HG03175 (cell line): ENCODE measurements around the gene OGDH.
"Not testable (repeated sequence)": the region's sequence is repeated elsewhere in the genome, so short reads cannot be mapped to it uniquely, and the experiment has no call there.

Experiments used
- ATAC-seq: cut with Tn5 transposase; IDR thresholded peaks from one replicate; pipeline ENCODE4 v1.9.1; 2021; ENCODE audit warnings: mild to moderate bottlenecking, moderate library complexity; ENCODE audit not compliant: unreplicated experiment

Gene OGDH

DNA sequence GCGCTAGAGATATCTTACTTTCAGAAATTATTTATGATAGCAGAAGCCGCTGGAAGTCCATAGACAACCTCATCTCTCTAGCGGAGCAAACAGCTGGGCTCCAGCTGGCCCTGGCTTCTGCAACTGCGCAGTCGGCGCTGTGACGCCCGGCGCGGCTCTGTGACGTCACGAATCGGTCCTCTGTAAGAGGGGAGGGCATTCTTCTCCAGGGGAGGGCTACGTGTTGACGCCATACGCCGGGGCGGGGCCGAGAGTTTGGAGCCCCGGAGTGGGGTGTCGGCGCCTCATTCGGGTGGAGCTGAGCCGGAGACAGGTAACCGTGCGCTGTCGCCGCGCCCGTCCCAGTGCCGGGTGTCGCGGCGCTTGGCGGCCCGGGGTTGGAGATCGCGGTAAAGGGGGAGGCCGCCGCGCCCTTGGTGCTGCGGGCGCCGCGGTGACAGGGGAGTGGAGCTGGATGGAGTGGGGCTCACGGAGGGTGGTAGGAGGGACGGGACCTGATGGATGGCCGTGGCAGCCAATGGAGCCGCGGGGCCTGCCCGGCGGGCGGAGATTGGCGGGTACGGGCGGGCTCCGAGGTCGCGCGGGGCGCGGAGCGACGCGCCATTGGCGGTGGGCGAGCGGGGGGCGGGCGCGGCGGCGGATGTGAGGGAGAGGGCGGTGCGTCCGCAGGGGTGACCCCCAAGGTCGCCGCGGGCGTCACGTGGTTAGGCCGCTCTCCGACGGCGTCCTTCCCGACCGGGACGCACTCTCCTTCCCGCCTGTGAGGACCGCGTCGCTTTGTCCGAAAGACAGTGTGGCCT, at the start of gene OGDH:
Gene OGDH, plus strand, starts transcription at position 287 of the 800 bp plus-strand sequence. CDS start 17,717 bp downstream, outside the sequence.
- ATAC-seq, result peak; percentile 94

DNA sequence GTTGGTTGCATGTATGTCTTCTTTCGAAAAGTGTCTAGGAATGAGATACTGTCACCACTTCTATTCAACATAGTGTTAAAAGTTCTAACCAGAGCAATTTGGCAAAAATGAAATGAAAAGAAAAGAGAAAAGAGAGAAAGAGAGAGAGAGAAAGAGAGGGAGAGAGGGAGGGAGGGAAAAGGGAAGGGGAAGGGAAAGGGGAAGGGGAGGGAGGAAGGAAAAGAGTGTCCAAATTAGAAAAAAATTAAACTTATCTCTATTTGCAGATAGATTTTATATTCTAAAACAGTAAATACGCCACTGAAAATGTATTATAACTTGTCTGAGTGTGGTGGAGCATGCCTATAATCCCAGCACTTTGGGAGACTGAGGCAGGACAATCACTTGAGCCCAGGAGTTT, 48.9 kb upstream of the OGDH start:
- ATAC-seq, result no peak

DNA sequence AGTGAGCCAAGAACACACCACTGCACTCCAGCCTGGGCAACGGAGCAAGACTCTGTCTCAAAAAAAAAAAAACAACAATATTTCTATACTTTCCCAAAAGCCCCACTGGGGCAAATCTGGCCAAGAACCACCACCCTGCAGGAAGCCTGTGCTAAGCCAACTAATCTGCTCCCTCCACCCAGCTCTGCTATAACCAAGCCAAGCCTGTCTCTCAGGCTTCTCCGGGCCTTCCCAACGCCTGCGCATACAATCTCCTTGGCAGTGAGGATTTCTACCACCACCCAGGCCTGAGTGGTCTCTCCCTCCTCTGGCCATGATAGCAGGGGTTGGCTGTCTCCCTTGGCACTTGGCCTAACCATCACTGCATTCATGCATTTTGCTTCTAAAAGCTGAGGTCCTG, 46.9 kb upstream of the OGDH start:
- no peak for ATAC-seq

DNA sequence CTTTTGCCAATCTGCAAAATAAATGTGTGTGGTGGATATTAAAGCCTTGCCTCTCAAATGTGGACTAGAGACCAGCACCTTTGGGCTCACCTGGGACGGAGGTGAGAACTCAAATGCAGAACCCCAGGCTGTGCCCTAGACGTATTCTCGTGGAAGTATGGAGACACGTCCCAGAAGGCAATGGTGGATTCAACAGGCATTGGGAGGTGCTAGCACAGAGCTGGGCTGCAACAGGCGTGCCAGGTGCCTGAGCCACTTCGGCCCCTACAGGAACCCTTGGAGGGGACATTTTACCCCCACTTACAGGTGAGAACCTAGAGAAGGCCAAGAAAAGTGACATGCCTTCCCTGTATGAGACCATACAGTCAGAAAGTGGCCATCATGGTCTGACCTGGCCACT, 44.9 kb upstream of the OGDH start:
- ATAC-seq, result no peak

DNA sequence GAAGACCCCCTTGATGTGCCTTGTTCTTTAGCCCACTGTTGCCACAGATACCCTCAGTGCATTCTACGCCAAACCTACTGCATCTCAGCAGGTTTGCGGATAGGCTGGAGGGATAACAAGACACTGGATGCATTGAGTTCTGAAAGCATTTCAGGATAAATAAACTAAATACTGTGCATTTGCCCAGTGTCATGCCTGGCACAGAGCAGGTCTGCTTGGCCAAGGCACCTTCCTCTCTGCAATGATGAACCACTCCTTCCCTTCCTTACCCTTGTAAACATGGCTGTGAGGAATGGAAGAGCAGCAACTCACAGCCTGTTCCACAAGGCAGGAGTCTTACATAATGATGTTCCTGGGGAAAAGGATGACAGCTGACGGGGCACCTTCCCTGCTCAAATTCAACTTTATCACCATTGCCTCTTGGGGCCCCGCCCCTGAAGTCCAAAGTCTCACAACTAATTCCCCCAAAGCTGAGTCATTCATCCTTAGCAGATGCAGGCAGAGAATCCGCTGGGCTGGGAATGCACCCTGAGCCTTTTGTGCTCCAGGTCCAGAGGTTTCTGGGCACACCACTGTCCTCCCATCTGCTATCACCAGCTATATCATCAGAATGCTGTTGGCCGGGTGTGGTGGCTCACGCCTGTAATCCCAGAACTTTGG, 44.3 kb upstream of the OGDH start:
- ATAC-seq, result no peak

DNA sequence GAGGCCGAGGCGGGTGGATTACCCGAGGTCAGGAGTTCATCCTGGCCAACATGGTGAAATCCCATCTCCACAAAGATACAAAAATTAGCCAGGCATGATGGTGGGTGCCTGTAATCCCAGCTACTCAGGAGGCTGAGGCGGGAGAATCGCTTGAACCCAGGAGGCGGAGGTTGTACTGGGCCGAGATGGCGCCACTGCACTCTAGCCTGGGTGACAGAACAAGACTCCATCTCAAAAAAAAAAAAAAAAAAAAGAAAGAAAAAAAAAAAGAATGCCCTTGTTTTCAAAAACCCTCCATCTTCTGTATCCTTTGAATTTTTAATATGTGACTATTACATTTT, 43.8 kb upstream of the OGDH start:
- ATAC-seq, result not testable (repeated sequence)

DNA sequence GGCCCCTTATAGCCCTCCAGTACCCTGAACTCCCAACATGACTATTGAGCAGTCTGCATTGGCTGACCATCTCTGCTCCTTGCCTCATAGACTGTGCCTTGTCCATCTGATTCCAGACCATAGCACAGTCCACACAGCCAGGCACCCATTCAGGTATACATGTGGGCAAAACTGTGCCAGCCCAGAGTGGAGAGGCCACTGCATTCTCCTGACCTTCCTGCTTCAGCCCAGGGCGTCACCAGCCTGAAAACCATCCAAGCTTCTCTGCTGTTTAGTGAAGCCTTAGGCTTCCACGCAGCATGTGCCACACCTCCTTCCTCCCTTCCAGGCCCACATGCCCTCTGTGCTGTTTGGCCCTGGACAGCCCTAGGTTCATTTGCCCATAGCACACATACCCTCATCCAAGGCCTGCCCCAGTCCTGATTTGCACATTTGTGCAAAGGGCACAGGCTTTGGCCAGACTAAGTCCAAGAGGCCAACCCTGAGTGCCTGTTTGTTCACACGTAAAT, 43.2 kb upstream of the OGDH start:
- ATAC-seq, result no peak

DNA sequence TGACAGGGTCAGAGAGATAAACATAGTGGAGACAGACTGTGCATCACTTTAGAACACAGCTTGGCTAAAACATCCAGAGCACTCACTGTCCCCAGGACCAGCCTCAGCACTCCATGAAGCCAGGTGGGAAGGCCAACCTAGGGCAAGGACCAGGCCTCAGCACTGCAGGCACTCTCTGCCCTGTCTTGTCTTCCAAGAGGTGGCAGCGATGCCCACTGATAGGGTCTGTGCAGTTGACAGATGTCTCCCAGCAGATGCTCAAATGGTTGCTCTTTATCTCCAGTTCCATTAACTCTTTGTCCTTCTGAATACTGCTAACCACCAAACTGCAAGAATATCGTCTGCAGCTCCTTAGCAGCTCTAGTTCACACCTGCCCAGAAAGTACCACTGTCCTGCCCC, 41.8 kb upstream of the OGDH start:
- ATAC-seq, result no peak

DNA sequence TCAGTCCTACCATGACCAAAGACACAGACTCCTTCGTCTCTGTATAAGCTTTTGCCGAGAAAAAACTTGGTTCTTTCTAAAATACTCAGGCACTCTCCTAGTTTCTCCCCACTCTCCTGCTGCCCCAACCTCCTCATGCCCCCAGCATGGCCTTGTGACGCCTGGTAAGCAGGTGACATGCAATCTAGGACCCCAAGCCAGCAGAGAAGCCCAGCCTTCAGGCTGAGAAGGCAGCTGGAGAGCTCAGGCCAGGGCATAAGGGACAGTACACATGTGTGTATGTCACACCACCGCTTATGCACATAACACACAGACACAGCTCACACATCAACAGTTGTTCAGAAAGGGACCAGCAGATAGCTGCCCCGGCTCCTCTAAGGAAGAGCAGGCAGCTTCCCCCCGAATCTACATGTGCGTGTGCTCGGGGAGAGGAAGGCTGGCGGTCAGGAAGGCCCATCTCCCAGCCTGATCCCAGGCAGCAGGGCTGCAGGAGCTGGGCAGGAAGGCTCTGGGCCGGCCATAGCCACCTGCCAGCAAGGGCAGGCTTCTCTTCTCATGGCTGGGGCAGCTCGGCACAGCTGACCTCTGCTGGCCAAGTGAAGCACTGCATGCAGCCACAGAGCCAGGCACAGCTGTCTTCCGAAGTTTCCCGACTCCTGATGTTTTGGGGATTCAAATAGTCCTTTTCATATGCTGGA, 41.2 kb upstream of the OGDH start:
- ATAC-seq, result peak; percentile 74

DNA sequence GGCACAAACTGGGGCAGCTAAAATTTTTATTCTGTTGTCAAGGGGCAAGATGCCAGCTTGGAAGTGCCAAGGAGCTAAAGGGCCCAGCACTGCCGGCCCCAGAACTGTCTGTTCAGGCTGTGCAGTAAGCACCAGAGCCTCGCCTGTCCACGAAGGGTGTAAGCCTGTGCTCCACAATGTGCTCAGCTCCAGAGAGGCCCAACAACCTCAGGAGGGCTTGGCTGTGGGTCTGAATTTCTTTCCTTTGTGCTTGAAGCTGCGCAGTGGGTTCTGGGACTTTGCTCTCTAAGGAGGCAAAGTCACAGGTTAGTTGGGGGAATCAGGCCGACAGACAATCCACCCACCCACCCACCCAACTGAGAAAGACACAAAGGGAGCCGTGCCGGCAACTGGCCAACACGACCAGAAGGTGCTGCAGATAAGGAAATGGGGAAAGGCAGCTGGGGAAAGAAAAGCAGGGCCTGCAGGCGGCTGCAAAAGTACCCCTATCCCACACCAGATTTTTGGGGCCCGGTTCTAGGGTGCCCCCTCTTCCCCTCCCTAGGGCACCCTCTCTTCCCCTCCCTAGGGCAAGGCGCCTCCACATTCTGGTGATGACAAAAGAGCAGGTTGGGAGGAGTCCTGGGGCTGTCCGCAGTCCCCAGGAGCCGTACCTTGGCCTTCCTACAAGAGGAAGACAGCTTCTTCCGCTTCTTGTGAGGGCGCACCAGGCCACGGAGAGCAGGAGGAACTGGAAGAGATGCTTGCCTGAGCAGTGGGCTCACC, 40.5 kb upstream of the OGDH start:
- ATAC-seq, result peak; percentile 13

DNA sequence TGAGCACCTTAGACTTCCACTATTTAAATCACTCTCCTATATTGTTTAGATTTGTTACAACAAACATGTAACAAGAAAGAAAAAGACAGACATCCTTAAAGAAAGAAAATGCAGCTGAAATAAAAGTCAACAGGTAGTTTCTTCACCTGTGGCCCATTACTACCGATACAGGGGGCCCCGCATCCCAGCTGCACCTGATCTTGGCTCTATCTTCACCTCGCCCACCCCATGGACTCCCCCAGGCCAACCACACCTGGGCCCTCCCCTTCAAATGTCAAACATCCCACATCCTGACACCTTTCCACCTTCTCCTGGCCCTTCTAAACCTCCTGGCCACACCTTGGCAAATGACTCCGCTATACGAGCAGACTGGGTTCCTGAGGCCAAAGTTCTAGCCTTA, 39.7 kb upstream of the OGDH start:
- no peak for ATAC-seq

DNA sequence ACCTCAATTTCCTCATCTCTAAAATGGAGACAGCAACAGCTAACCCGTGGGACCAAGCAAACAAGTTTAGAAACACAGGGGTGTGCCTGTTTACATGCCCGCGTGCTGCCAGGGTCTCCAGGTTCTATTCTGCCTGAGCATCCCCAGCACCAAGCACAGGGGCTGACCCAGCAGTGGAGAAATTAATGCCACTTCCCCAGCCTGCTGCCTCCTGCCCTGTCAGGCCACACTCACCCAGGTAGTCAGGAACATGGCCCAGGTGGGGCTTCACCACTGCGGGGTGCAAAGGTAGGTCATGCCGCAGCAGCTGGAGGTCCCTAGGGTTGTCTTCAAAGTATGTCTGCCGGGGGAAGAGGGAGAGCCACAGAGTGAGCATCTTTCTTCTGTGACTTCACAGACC, 38.5 kb upstream of the OGDH start:
- ATAC-seq, result no peak

DNA sequence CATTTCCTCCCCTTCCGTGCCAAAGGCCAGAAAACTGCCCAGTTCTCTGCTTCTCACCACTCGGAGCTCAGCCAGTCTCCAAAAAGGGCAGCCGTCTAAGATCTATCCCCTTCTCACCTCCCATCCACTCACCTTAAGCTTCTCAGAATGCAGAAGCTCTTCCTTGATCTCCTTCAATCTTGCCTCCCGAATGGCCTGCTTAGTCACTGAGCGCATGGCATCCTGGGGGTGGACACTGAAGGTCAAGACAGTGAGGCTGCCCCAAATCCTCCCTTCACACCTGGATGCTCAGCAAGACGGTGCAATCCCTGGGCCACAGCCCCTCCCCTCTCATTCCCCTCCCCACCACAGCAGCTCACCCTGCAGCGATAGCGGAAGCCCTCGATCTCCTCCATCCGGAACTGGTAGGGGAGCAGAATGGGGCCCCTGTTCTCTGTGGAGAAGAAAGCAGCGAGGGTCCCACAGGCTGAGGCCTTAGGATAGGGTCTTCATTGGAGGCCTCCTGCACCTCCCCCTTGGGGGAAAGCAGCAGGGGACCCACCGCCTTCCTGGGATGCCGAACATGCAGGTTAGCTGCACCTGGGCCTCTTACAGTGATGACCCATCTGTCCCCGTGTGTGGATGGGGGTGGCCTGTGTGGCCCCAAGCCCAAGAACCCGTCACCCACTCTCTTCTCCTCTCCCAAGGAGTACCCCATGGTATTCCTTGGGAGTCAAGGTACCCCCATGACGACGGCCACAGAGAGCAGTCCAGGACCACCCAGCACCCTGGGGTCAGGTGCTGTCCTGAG, 37.5 kb upstream of the OGDH start:
- ATAC-seq, result no peak

DNA sequence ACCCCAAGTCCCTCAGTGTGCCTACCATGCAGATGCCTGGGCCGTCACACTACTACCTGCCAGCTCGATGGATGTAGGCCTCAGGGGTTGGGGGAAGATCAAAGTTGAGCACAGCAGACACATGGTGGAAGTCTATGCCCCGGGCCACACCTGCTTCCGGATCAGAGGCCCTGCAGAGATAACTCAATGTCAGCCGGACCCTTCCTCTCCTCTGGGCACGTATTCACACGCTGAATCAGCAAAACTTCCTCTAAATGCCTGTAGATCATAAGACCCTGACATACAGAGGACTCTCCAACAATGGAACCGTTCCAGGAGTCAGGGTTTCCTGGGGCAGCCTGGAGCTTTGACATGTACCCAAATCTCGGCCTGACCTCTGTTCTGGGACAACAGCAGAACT, 36.5 kb upstream of the OGDH start:
- ATAC-seq, result no peak

DNA sequence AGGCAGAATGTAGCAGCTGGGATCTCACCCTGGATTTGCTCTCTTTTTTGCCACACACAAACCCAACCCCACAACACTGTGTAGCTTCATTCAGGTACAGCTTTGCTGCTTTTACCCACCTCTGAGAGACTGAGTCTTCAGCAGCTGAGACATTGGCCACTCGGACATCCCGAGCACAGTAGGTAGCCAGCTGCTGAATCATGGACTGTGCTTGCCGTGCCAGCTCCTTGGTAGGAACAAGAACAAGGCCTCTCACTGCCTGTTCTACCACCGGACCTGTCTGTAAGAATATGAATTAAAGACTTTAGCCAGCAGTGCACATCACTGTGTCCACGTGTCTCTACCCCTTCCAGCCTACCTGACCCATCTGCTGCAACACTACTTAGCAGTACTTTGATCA, 33.7 kb upstream of the OGDH start:
- ATAC-seq, result no peak

DNA sequence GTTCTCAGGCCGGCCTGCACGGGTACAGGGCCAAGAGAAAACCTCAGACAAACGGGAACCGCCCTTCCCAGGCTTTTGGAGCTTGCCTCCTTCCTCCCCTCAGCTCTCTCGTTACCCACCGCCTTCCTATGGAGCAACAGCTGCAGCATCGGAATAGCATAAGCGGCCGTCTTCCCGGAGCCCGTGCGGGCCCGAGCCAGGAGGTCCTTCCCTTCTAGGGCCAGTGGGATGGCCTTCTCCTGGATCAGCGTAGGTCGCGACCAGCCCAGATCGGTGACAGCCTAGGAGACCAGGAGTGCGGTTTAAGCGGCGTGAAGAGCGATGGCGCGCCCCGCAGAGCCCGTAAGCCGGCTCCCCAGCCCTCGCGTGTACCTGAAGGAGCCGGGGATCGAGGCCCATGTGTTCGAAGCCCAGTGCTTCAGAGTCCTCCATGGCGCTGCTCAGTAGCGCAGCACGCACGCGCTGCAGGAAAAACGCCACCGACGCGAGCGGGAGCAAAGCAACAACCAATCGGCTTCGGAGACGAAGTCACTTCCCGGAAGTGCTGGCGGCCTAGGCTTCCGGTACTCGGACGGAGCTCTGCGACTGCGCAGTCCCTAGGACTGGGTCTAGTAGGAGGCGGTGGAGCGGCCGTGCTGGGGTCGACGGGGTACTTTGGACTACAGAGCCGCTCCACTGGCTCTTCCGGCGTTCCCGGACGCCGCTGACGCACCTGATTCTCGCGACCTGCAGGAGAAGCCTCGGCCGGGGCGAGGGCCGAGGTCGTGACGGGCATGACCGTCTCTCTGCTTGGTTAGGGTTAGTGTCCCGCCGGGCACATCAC, 32.8 kb upstream of the OGDH start, which contains the start of gene DDX56:
Gene DDX56, minus strand, starts transcription at position 445 of the 823 bp plus-strand sequence. Its CDS starts 13 bp downstream, at position 432.
- peak; percentile 97 for ATAC-seq

DNA sequence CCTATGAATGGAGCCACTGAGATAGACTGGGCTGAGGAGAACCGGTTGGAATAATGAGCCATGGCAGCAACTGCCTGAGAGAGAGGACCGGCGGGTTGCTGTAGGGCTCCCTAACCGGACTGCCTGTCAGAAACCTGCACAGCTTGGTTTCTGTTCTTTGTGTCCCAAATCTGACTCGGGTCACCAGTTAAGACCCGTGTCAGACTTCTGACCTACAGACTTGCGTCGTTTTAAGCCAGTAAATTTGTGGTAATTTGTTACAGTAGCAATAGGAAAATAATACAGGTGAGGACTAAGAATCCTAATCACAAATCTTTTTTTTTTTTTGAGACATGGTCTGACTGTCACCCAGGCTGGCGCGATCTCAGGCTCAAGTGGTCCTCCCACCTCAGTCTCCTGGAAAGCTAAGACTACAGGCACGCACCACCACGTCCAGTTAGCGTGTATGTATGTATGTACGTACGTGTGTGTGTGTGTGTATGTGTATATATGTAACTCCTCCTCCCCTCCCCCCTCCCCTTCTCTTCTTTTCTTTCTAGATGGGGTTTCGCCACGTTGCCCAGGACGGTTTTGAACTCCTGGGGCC, 32.0 kb upstream of the OGDH start:
- ATAC-seq, result no peak

DNA sequence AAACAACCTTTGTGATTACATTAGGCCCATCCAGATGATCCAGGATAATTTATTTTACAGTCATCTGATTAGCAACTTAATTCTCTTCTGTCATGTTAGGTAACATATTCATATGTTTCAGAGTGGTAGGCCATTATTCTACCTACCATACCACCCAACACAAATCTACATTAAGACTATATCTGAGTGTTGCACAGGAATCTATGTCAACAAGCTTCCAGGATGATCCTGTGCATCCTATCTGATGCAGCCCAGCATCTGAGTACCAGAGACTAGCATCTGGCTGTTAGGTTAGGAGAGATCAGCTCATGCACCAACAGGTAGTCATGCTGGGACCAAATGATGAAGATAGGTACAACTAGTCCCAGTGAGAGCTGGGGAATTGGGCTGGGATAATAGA, 31.4 kb upstream of the OGDH start:
- no peak for ATAC-seq

DNA sequence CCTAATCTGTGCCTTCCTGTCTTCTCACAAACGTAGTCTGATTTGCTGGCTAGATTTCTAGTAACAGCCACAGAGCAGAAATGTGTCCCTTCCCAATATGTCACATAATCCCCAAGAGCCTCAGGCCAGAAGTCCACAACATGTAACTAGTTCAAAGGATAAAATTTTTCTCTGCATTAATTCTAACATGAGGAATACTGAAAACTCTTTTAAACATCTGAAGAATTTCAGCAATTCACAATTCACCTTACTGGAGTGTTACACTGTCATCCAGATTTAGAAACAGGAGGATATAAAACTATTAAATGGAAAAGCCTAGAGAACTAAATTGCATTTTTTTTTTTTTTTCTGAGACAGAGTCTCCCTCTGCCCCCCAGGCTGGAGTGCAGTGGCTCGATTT, 30.2 kb upstream of the OGDH start:
- ATAC-seq, result no peak
